Measurements from ENCODE around the gene HAND1.

The HAND1 gene

GRCh38 chr5:154479944-154480750 is 2.1 kb upstream of the HAND1 start:
- WGBS (ENCODE audit: extremely low coverage, insufficient coverage, insufficient read length) = no CpG with 5 or more reads among the region's 31 CpGs
- Histone ChIP-seq H3K18ac (ENCODE audit: low read length) (peak overlapping the region; percentile 99), H3K4me3 (ENCODE audit: low read depth, low read length) (peak overlapping the region; percentile 75), H3K4ac (ENCODE audit: low read depth, low read length) (peak overlapping the region; percentile 98), H3K79me1 (ENCODE audit: low read length) (peaks cover 95% of the 10 kb centered on the region), H2BK120ac (ENCODE audit: insufficient read depth, low read length, poor library complexity) (peak overlapping the region; percentile 98), H3K23ac (ENCODE audit: low read length) (no peak overlapping the region), H3K4me1 (ENCODE audit: control insufficient read depth in 1 of 2, insufficient read depth in 2 of 2, low read length in 2 of 2) (peaks cover 27 to 36% of the 10 kb centered on the region in 2 experiments), H3K9ac (ENCODE audit: low read length) (peak overlapping the region; percentile 82), H2BK5ac (ENCODE audit: low read depth, low read length, poor library complexity) (peak overlapping the region; percentile 98), H2BK12ac (ENCODE audit: low read length) (peak overlapping the region; percentile 33), H3K9me3 (ENCODE audit: insufficient read depth, low read depth, low read length) (no peaks in the 10 kb centered on the region), H3K27ac (ENCODE audit: low read depth, low read length) (peak overlapping the region; percentile 93), H3K79me2 (ENCODE audit: control insufficient read depth, insufficient read depth, low read length, poor library complexity) (peaks cover 71% of the 10 kb centered on the region), H4K91ac (ENCODE audit: low read depth, low read length) (peak overlapping the region; percentile 97), H3K36me3 (ENCODE audit: control insufficient read depth in 1 of 2, insufficient read depth in 2 of 2, low read length in 2 of 2) (peaks cover 26 to 28% of the 10 kb centered on the region in 2 experiments), H3K14ac (ENCODE audit: low read length) (peak overlapping the region; percentile 97), H2AK5ac (ENCODE audit: low read length) (no peak overlapping the region), H4K12ac (ENCODE audit: low read depth, low read length) (peak overlapping the region; percentile 50), H3K4me2 (ENCODE audit: low read length) (peak overlapping the region; percentile 79), H3K27me3 (ENCODE audit: insufficient read depth, low read length) (no peaks in the 10 kb centered on the region), H2AFZ (ENCODE audit: insufficient read depth, low read length, poor library complexity) (no peak overlapping the region), H4K8ac (ENCODE audit: low read depth, low read length) (peak overlapping the region; percentile 95)
- peak; percentile 88 to 94 for DNase-seq

- H3K4me2 ChIP-seq (ENCODE audit: low read length) = peak overlapping the region; percentile 79
- H3K79me1 ChIP-seq (ENCODE audit: low read length) = peaks cover 93% of the 10 kb centered on the region
- peak overlapping the region; percentile 4 for H3K23ac ChIP-seq (ENCODE audit: low read length)
- peak overlapping the region; percentile 49 for H2AFZ ChIP-seq (ENCODE audit: insufficient read depth, low read length, poor library complexity)
- DNase-seq = no peak
- H2BK5ac ChIP-seq (ENCODE audit: low read depth, low read length, poor library complexity) = peak overlapping the region; percentile 98
- H3K14ac ChIP-seq (ENCODE audit: low read length) = peak overlapping the region; percentile 97
- no CpG with 5 or more reads among the region's 44 CpGs for WGBS (ENCODE audit: extremely low coverage, insufficient coverage, insufficient read length)
- peak overlapping the region; percentile 99 for H3K18ac ChIP-seq (ENCODE audit: low read length)
- peak overlapping the region; percentile 98 for H3K4ac ChIP-seq (ENCODE audit: low read depth, low read length)
- peak overlapping the region; percentile 98 for H2BK120ac ChIP-seq (ENCODE audit: insufficient read depth, low read length, poor library complexity)
- peak overlapping the region; percentile 93 for H2AK5ac ChIP-seq (ENCODE audit: low read length)
- peaks cover 32 to 35% of the 10 kb centered on the region in 2 experiments for H3K36me3 ChIP-seq (ENCODE audit: control insufficient read depth in 1 of 2, insufficient read depth in 2 of 2, low read length in 2 of 2)
- peak overlapping the region; percentile 72 for H2BK12ac ChIP-seq (ENCODE audit: low read length)
- H4K8ac ChIP-seq (ENCODE audit: low read depth, low read length) = peak overlapping the region; percentile 95
- peak overlapping the region; percentile 82 for H3K9ac ChIP-seq (ENCODE audit: low read length)
- peak overlapping the region; percentile 93 for H3K27ac ChIP-seq (ENCODE audit: low read depth, low read length)
- H3K79me2 ChIP-seq (ENCODE audit: control insufficient read depth, insufficient read depth, low read length, poor library complexity) = peaks cover 71% of the 10 kb centered on the region
- no peaks in the 10 kb centered on the region for H3K9me3 ChIP-seq (ENCODE audit: insufficient read depth, low read depth, low read length)
- H4K12ac ChIP-seq (ENCODE audit: low read depth, low read length) = peak overlapping the region; percentile 71
- peaks cover 21 to 31% of the 10 kb centered on the region in 2 experiments for H3K4me1 ChIP-seq (ENCODE audit: control insufficient read depth in 1 of 2, insufficient read depth in 2 of 2, low read length in 2 of 2)
- H3K4me3 ChIP-seq (ENCODE audit: low read depth, low read length) = peak overlapping the region; percentile 75
- H3K27me3 ChIP-seq (ENCODE audit: insufficient read depth, low read length) = no peaks in the 10 kb centered on the region
- peak overlapping the region; percentile 97 for H4K91ac ChIP-seq (ENCODE audit: low read depth, low read length)
Observed at GRCh38 chr5:154479160-154479943, 1.3 kb upstream of the HAND1 start.

DNA sequence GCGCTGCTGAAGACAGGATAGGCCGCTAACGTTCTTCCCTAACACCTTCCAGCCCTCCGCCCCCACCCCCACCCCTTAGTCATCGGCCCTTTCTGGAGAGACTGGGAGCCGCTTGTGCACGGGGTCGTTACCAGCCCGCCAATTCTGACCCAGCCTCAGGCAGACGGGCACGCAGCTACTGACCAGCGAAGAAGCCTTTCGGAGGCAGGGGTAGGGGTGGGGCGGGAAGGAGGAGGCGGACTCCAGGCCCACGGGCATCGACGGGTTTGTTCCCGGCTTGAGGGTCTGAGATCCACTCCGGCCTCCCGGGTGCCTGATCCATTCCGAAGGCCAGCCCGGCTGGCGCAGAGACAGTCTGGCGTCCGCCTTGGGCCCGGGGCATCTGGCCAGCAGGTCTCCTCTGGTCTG is 729 bp upstream of the HAND1 start:
- DNase-seq = no peak
- Histone ChIP-seq H3K79me1 (ENCODE audit: low read length) (peaks cover 92% of the 10 kb centered on the region), H3K9ac (ENCODE audit: low read length) (peak overlapping the region; percentile 82), H2AK5ac (ENCODE audit: low read length) (peak overlapping the region; percentile 93), H3K18ac (ENCODE audit: low read length) (peak overlapping the region; percentile 99), H3K4me1 (ENCODE audit: control insufficient read depth in 1 of 2, insufficient read depth in 2 of 2, low read length in 2 of 2) (peaks cover 18 to 28% of the 10 kb centered on the region in 2 experiments), H3K4ac (ENCODE audit: low read depth, low read length) (peak overlapping the region; percentile 98), H3K9me3 (ENCODE audit: insufficient read depth, low read depth, low read length) (no peaks in the 10 kb centered on the region), H2BK12ac (ENCODE audit: low read length) (peak overlapping the region; percentile 72), H2AFZ (ENCODE audit: insufficient read depth, low read length, poor library complexity) (peak overlapping the region; percentile 49), H4K8ac (ENCODE audit: low read depth, low read length) (peak overlapping the region; percentile 95), H3K4me2 (ENCODE audit: low read length) (peak overlapping the region; percentile 79), H3K27ac (ENCODE audit: low read depth, low read length) (peak overlapping the region; percentile 93), H3K79me2 (ENCODE audit: control insufficient read depth, insufficient read depth, low read length, poor library complexity) (peaks cover 73% of the 10 kb centered on the region), H4K12ac (ENCODE audit: low read depth, low read length) (peak overlapping the region; percentile 71), H4K91ac (ENCODE audit: low read depth, low read length) (peak overlapping the region; percentile 97), H3K23ac (ENCODE audit: low read length) (no peak overlapping the region), H3K36me3 (ENCODE audit: control insufficient read depth in 1 of 2, insufficient read depth in 2 of 2, low read length in 2 of 2) (peaks cover 38 to 41% of the 10 kb centered on the region in 2 experiments), H2BK5ac (ENCODE audit: low read depth, low read length, poor library complexity) (peak overlapping the region; percentile 98), H3K14ac (ENCODE audit: low read length) (peak overlapping the region; percentile 97), H3K4me3 (ENCODE audit: low read depth, low read length) (peak overlapping the region; percentile 75), H2BK120ac (ENCODE audit: insufficient read depth, low read length, poor library complexity) (peak overlapping the region; percentile 98), H3K27me3 (ENCODE audit: insufficient read depth, low read length) (no peaks in the 10 kb centered on the region)
- WGBS (ENCODE audit: extremely low coverage, insufficient coverage, insufficient read length) = no CpG with 5 or more reads among the region's 27 CpGs

Data from trophoblast cell (in vitro differentiated cells and primary cell).